Head of caudate nucleus (tissue), 42 donors: ENCODE measurements around the gene GRIA1.

Experiments used
- DNase-seq, 42 donors: peaks; one replicate each; pipeline versions ENCODE4 v3.0.0 to v3.0.0-alpha.2; 2020 to 2021; ENCODE audit warnings: mixed read lengths in 7 of 42
- intact Hi-C: fragments of 100-400 bp; cut with DNase I; formaldehyde crosslinking; loops from one replicate; pipeline ENCODE4 v1.15.0; 2022

Gene GRIA1

DNA sequence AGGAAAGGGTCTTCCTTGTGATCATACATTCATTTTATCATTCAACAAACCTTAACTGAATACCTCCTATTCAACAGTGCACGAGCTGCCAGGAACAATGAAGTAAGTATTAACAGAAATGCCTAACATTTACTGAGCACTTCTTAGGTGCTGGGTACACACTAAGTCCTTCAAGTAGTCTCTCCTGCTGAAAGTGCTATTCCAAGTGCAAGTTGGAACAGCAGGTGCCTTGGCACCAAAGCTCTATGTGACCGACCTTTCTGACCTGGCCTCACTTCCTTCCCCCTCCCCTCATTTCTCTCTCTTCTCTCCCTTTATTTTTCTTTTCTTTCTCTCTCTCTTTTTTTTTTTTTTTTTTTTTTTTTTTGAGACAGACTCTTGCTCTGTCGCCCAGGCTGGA is 94.5 kb downstream of the GRIA1 start:
- intact Hi-C loops = no loop called here
- no peak for DNase-seq

DNA sequence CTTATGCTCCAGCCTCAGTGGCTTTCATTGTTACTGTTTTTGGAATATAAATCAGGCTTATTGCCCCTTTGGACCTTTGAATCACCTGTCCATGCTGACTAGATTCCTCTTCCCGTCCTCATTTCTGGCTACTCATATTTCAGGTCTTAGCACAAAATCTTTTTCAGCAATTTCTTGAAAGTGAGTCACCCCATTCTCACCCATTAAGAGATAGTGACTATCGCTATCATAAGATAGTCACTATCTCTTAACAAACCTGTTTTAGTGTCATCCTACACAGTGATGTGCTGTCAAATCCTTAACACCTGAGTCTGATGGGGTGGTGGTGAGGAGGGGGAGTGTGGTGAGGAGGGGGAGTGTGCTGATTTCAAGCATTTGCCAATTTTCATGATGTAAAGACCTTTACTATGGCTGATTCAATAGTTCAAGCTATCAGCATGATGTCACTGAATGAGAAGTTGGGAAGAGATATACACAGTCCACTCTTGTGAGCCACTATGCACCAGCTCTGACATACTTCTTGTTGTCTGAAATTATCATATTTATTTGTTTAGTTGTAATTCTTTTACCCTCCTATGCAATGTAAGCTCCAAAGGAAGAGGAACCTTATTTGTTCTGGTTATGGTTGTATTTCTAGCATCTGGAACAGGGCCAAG is 95.3 kb downstream of the GRIA1 start:
- DNase-seq = no peak
- intact Hi-C loops = no loop called here

DNA sequence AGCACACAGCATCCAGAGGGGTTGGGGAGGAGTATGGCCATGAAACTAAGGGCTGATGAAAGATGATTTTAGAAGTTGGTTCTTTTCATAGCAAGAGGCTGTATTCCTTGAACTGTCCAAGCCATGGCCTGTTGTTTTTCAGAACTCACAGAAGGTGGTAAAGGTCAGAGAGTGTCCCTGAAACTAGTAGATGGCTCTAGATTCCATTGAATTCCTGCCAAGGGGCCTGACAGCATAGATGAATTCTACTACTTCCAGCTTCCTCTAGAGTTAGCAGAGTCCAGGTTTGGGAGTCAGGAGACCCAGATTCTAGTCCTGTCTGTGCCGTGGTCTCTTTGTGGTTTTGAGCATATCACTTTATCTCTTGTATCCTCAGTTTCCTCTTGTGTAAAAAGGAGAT is 101.6 kb downstream of the GRIA1 start:
- intact Hi-C loops = no loop called here
- DNase-seq = no peak

DNA sequence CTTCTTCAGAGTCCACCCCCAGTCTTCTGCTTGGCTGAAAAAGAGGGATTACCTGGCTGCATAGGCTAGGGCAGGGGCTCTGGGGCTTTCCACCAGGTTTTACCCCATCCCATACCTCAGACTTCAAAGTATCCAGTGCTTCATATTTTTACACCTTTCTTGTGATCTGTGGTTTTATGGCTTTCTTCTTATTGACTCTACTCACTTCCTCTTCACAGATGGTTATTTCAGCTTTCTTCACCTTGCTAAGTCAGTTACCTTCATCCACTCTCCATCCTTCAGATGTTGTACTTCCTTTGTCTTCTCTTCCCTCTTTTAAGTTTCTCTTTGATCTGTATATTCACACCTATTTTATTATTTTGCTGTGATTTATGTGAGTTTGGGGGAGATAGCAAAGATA is 104.3 kb downstream of the GRIA1 start:
- intact Hi-C loops = no loop called here
- DNase-seq = no peak

DNA sequence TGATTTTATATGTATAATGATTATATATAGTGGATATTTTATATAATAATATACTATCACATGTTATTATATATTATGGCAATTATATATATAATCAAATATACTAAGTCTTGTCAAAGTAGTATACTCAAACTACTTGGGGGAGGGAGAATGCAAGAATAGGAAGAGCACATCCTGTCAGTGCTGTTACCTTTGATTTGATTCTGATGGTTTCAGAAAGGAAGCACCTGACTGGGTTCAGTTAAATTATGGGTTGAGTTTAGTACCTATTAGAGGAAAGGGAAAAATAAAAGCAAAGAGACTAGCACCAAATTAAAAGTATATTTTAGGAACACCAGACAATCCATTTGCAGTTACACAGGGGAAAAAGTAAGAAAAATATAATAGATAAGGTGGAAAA is 107.6 kb downstream of the GRIA1 start:
- intact Hi-C loops = no loop called here
- no peak for DNase-seq

DNA sequence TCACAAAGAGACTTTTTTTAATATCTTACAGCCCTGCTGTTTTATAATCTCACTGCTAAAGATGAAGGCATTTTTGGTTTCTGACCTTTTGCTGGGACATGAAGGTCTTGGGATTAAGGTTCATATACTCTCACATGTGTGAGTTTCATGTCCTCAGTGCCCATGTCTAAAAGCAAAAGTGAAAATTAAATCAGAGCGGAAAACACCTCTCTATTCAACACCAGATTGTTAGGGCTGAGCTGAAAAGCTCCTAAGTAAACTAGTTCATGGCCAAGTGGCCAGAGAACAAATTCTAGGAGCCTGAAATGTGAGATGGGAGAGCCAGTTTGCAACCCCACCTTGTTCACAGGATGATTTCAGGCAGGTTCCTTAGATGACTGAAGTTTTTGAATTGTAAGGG is 110.9 kb downstream of the GRIA1 start:
- DNase-seq = no peak
- intact Hi-C loops = no loop called here

DNA sequence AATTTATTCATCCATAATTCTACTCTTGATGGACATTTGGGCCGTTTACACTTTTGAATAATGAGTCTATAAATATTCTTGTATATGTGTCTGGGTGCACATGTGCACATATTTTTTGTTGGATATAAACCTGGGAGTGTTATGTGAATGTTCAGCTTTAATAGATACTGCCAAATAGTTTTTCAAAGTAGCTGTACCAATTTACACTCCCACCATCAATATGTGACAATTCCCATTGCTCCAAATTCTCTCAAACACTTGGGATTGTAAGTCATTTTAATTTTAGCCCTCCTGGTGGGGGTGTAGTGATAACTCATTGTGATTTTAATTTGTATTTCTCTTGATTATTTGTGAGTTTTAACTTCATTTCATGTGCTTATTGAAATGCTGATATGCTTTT is 114.9 kb downstream of the GRIA1 start:
- intact Hi-C loops = no loop called here
- no peak for DNase-seq

DNA sequence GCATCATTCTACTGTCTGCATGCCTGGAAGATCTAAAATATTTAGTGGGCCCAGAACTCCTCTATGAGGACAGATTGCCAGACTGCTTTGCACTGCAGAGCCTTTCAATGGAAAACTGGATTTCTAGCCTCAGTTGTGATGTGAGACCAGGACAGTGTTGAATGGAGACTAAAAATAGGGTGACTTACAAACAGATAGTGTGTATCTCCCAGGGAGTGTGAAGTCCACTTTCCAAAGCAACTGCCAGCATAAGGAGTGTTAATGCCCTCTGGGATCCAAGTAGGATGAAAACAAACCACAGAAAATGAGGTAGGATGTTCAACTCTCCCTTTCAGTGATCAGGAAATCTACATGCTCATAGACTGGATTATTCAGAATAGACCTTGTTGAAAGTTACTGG is 119.5 kb downstream of the GRIA1 start:
- intact Hi-C loops = no loop called here
- DNase-seq = no peak

DNA sequence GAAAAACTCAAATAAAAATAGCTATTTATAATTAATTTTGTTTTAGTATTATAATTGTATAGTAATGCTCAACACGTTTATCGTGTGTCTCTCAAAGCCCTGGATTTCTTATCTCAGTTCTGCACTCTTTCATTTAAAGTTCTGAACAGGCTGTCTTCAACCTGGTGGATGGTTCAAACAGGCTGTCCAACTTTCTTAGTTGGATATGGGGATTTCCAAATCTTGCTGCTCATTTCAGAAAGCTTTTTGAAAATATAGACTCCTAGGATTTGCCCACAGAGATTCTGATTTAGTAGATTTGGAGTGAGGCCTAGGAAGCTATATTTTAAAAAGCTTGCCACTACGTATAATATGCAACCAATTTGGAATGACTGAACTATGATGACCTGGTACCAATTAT is 120.3 kb downstream of the GRIA1 start:
- DNase-seq = no peak
- intact Hi-C loops = no loop called here

DNA sequence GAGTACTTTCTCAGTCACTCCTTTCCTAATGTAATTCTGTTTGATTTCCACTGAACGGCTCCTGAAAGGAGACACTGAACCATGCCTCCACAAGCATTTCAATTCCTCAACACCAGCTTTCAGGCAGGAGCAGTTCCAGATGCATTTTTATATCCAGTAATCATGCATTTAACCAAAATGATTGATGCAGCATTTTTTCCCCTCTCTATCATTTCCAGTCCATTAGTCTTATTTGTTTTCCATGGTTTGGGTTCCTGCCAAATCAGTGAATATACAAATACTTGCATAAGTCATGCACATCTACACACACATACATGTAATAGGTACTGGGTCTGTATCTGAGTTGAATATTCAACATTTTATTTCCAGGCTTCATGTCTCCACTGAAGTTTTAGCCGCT is 122.7 kb downstream of the GRIA1 start:
- DNase-seq = no peak
- intact Hi-C loops = no loop called here

DNA sequence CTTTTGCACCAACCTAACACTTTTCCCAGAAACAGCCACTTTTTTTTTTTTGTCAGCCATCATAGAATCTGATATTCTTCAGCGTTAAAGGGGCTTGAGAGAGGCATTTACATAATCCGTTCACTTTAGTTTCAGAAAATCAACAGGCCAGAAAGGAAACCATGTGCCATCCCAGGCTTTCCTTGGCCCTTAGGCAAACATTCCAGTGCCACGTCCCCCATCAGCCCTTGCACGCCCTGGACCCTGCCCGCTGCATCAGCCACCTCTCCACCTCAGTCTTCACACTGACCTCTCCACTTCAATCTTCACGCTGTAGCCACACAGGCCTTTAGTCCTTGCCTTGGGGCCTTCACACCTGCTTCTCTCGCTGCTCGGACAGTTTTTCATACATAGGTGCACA is 123.2 kb downstream of the GRIA1 start:
- no peak for DNase-seq
- intact Hi-C loops = no loop called here

DNA sequence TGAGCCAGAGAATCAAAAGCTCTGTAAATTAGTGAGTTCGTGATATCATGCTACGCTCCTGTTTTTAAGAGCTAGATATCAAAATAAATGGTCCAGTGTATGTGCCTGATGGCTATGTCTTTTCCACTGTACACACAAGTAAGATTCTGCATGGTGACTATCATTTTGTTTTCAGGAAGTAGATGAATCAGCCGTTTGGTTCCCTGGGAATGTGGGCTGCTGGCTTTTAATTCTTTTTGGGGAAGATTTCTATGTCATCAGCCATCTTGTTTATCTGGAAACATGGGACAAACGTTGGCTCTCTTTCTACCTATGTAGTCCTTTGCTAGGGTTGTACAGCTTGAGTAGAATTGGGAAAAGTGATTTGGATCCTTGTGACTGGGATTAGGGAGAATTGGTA is 126.7 kb downstream of the GRIA1 start:
- no peak for DNase-seq
- intact Hi-C loops = no loop called here

DNA sequence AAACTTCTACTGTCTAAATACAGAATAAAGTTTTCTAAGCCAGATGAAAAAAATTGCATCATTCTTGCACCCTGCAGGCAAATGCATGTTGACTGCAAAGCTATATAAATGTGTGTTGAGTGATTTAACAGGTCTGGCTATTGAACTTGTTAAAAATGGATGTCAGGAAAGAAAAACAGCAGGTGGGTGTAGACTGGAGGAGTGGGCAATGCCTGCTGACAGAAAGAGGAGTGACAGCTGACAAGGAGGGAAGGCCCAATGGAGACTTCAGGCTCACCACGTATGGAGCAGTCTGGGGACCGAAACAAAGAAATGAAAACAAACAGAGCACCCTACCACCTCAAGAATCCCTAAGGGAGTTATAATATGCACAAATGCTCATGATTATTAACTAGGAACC is 127.8 kb downstream of the GRIA1 start:
- DNase-seq = no peak
- intact Hi-C loops = no loop called here

DNA sequence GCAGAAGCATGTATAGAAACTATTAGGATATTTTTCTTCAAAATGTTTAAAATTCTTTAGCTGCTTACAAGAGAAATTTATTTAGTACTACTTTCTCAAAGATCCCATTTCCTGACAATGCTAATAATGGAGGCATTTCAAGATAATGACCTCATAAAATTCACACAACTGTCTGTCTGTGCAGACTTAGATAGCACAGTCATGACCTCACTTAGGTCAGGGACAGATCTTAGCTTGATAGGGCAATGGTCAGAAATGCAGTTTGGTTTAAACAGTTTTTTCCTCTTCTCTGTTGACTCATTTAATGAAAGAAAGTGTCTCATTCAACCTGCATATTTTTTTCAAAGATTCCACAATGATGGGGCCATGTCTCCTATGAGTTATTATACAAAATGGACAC is 128.4 kb downstream of the GRIA1 start:
- intact Hi-C loops = no loop called here
- DNase-seq = no peak

DNA sequence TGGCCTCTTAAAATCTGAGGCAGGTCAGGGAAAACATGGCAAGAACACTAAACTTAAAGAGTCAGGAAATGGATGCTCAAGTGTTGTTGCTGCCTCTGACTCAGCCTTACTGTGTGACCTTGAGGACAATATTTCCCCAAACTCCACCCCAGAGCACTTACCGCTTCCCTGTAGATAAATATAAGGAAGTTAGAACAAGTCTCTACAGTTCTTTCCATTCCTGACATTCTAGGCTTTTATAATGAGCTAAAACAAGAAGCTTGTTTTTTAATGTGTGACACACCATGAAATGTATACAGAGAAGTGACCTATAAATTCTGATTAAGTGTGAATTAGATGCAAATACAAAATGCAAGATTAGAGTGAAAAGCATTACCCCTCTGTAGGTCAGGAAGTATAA is 129.3 kb downstream of the GRIA1 start:
- no peak for DNase-seq
- intact Hi-C loops = no loop called here

DNA sequence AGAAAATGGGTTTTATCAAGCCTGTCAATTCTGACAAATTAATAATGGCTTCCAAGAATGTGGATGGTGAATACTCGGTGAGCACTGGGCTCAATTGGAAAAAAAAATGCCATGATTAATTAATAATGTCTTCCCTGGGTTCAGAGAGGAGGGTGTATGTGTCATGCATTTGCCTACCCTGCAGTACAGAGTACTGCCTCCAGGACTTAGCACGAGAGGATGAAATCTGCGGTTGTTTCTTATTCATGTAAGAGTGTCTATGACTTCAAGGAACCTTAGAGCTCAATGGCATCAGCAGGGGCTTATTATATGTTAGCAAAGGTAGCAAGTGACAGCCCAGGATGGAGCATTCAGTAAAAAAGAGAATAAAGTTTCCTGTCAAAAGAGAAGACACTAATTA is 132.7 kb downstream of the GRIA1 start:
- no peak for DNase-seq
- intact Hi-C loops = no loop called here

DNA sequence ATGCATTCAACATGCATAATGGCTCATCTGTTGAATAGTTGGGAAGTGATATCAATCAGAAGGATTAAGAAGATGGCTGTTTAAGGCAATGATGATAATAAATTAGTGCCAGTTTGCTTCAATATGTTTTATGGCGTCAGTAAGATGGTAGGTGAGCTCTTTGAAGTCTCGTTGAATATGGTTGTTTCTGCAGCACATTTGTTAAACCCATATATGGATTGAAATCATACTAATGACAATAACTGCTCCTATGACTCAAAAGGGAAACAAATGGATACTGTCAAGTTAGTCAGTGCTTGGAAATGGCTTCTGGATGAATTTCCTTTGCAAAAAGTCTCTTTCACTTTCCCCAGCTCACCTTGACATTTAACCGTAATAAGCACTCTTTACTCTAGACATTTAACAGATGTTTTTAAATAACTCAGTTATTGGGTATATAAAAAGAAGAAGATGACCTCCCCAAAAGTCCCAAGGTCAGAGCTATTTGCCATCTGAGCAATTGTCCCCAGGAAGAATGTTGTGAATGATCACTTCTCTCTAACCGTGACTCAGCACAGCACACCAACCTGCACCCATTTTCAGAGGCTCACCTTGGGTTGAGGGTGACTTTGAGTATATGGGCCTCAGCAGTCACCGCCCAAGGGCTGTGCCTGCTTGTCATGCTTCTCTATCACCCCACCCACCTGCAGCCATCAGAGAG is 133.4 kb downstream of the GRIA1 start:
- intact Hi-C loops = no loop called here

DNA sequence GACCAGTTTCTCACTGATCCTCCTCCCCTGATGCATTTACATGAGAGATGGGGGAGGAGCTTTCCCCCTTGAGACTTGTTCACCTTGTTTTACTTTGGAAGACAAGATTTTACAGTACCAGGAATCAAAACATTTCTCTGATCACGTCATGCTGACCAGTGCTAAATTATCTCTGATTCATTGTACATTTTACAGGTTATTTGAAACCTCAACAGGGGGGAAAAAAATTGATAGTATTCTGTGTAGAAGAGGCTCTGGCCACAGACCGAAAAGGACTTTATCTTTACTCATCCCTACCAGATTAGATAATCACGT is 133.9 kb downstream of the GRIA1 start:
- intact Hi-C loops = no loop called here
- DNase-seq = no peak

More for the DNA sequence above, 133.4 kb downstream of the GRIA1 start:
- DNase-seq = no peak

DNA sequence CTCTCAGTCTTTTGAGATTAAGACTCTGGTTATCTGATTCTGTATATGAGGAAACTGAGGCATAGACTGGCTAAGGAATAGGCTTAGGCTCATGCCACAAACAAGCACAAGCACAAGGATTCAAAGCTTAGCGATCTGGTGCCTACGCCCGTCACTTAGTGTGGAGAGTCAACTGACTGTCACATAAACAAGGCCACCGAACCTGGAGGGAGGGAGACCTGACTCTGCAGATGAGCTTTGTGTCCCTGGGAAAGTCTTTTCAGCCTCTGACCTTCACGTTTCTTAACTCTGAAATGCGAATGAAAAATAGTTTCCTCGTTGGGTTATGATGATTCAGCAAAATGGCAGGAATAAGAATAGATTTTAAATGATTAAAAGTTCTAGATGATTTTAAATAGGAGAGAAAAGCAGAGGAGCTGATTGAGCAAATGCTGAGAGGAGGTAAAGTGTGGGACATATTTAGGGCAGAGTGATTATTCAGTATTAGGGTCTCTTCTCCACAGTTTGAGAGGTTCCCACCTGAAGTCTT is 135.4 kb downstream of the GRIA1 start:
- intact Hi-C loops = no loop called here
- DNase-seq = no peak

DNA sequence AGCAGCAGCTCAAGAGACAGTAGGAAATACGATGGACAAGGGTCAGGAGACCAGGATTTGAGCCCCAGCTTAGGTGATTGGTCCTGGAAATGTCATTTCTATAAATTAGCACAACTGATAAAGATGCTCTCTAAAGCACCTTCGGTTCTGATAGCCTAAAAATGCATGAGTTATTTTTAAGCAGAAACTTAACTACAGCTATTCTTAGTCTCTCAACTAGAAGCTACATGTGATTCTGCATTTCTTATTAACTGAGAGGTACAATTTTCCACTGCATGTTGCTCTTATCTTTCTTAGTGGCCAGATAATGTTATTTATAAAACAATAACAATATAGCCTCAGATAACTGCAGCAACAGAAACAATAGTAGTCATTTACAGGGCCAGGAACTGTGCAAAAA is 136.4 kb downstream of the GRIA1 start:
- intact Hi-C loops = no loop called here
- DNase-seq = no peak
